ENCODE measurements around the gene ARMH3.
A peak's percentile ranks its signal among the peaks of the same experiment; 100 is the strongest.
"Not testable (repeated sequence)": the region's sequence is repeated elsewhere in the genome, so short reads cannot be mapped to it uniquely, and the experiment has no call there.

Gene ARMH3

GRCh38 chr10:102040305-102041050 lies 15.5 kb downstream of the ARMH3 start:
- no peak for DNase-seq

- DNase-seq, result no peak
Measured at GRCh38 chr10:102038410-102038809, 17.6 kb downstream of the ARMH3 start.

- DNase-seq, result not testable (repeated sequence)
Measured at GRCh38 chr10:102035807-102036206, 20.2 kb downstream of the ARMH3 start.

- DNase-seq, result no peak
Measured at GRCh38 chr10:102033787-102034186, 22.2 kb downstream of the ARMH3 start.

- no peak for DNase-seq
Measured at GRCh38 chr10:102027261-102027660, 28.7 kb downstream of the ARMH3 start.

- DNase-seq, result no peak
Measured at GRCh38 chr10:102024799-102025198, 31.2 kb downstream of the ARMH3 start.

- DNase-seq, result no peak
Measured at GRCh38 chr10:102020938-102021337, 35.0 kb downstream of the ARMH3 start.

GRCh38 chr10:102017295-102017694 lies 38.7 kb downstream of the ARMH3 start:
- no peak for DNase-seq

- no peak for DNase-seq
Measured at GRCh38 chr10:102016416-102016815, 39.6 kb downstream of the ARMH3 start.

GRCh38 chr10:102010961-102011360 lies 45.0 kb downstream of the ARMH3 start:
- DNase-seq, result no peak

GRCh38 chr10:102009801-102010425 lies 46.1 kb downstream of the ARMH3 start:
- peak; percentile 49 to 62 for DNase-seq

- DNase-seq, result no peak
Measured at GRCh38 chr10:102007796-102008195, 48.2 kb downstream of the ARMH3 start.

GRCh38 chr10:102007031-102007430 lies 48.9 kb downstream of the ARMH3 start:
- not testable (repeated sequence) for DNase-seq

GRCh38 chr10:102004376-102004775 lies 51.6 kb downstream of the ARMH3 start:
- no peak for DNase-seq

GRCh38 chr10:102003541-102003940 lies 52.4 kb downstream of the ARMH3 start:
- no peak for DNase-seq

GRCh38 chr10:102001435-102002068 lies 54.4 kb downstream of the ARMH3 start:
- no peak for DNase-seq

GRCh38 chr10:101997803-101998202 lies 58.2 kb downstream of the ARMH3 start:
- no peak for DNase-seq

GRCh38 chr10:101995451-101996063 lies 60.4 kb downstream of the ARMH3 start:
- DNase-seq, result no peak

GRCh38 chr10:101993651-101994200 lies 62.2 kb downstream of the ARMH3 start:
- no peak for DNase-seq

- no peak for DNase-seq
Measured at GRCh38 chr10:101993221-101993620, 62.8 kb downstream of the ARMH3 start.

- DNase-seq, result no peak
Measured at GRCh38 chr10:101987136-101987535, 68.8 kb downstream of the ARMH3 start.

GRCh38 chr10:101986624-101986971 lies 69.4 kb downstream of the ARMH3 start:
- no peak for DNase-seq

GRCh38 chr10:101980677-101981076 lies 75.3 kb downstream of the ARMH3 start:
- DNase-seq, result not testable (repeated sequence)
